HCT116 (cell line): ENCODE results near the gene NDUFA5. TPM values are rescaled to one million over a fixed set of nuclear protein-coding genes. Genes with fewer than 3 reads are reported as not detected.

ENCODE experiments used
- ATAC-seq: fragments of 200-7000 bp; cut with Tn5 transposase; 2 replicates; pipeline ENCODE4 v1.9.1; 2020; ENCODE audit warnings: mild to moderate bottlenecking, moderate library complexity
- BruUV-seq: library from RNA; stranded (reverse); fragments of 400-500 nt; replicated peaks from 2 replicates; lab custom pipeline; 2021; lab: Mats Ljungman, UMichigan
- CTCF ChIA-PET: fragments of 300-600 bp; sonication (Branson Sonifier 250); formaldehyde crosslinking; loops from one replicate; lab custom pipeline; 2021; ENCODE audit warnings: antibody characterized with exemption; lab: Charles Lee
- POLR2A ChIA-PET: fragments of 300-600, 350-600 bp; sonication (Branson Sonifier 250); formaldehyde crosslinking; loops from one replicate; lab custom pipeline; 2021; ENCODE audit warnings: antibody characterized with exemption; lab: Charles Lee
- RAD21 ChIA-PET, 2 experiments: fragments of 300-600 bp; sonication (Branson Sonifier 250); formaldehyde crosslinking; loops; one replicate each; lab custom pipeline; 2023; ENCODE audit warnings: low total read pairs in 2 of 2; ENCODE audit not compliant: uncharacterized antibody in 2 of 2, unreplicated experiment in 2 of 2, low non-redundant PET in 1 of 2; lab: Charles Lee
- DNase-seq: peaks from one replicate; pipeline ENCODE4 v3.0.0-alpha.2; 2010; ENCODE audit warnings: low read depth, low spot score
- H2AFZ ChIP-seq: fragments of 200-600 bp; shearing (Covaris generic), sonication (generic); 2 replicates; pipeline ENCODE4 v1.6.1; 2017; ENCODE audit warnings: low read depth, mixed run types, mixed read lengths, antibody characterized with exemption, low read length; ENCODE audit not compliant: poor library complexity, severe bottlenecking
- H3K27ac ChIP-seq: 2 replicates; pipeline ENCODE4 v1.5.1; 2012; ENCODE audit warnings: low read depth, low read length
- H3K27me3 ChIP-seq: fragments of 200-600 bp; sonication (generic); 2 replicates; pipeline ENCODE4 v1.6.1; 2016; ENCODE audit warnings: mixed run types, low read length, mixed read lengths; ENCODE audit not compliant: insufficient read depth
- H3K36me3 ChIP-seq, 2 experiments: fragments of 200-500 bp in 1 of 2; fragments of 200-600 bp in 1 of 2; sonication (Bioruptor generic) in 1 of 2; sonication (generic) in 1 of 2; 2 replicates each; pipeline versions ENCODE4 v1.5.1 to v1.6.1; 2014 to 2016; ENCODE audit warnings: low read length in 2 of 2, inconsistent platforms in 1 of 2, mixed read lengths in 1 of 2, mixed run types in 1 of 2; ENCODE audit not compliant: insufficient read depth in 2 of 2, control insufficient read depth in 1 of 2
- H3K4me1 ChIP-seq, 2 experiments: fragments of 200-600 bp in 1 of 2; sonication (generic) in 1 of 2; 2 replicates each; pipeline versions ENCODE4 v1.5.1 to v1.6.1; 2012 to 2017; ENCODE audit warnings: low read length in 2 of 2, inconsistent platforms in 1 of 2, mild to moderate bottlenecking in 1 of 2, mixed read lengths in 1 of 2, mixed run types in 1 of 2, moderate library complexity in 1 of 2; ENCODE audit not compliant: insufficient read depth in 2 of 2, control insufficient read depth in 1 of 2
- H3K4me2 ChIP-seq: fragments of 200-600 bp; sonication (generic); 2 replicates; pipeline ENCODE4 v1.6.1; 2017; ENCODE audit warnings: mixed run types, low read length, mixed read lengths
- H3K4me3 ChIP-seq, 2 experiments: fragments of 200-600 bp in 1 of 2; sonication (generic) in 1 of 2; replicated peaks in 1 of 2; 2 replicates each; pipeline ENCODE4 v1.5.1; 2011 to 2016; ENCODE audit warnings: low read length in 2 of 2, control low read depth in 1 of 2, low read depth in 1 of 2, mild to moderate bottlenecking in 1 of 2, mixed read lengths in 1 of 2, mixed run types in 1 of 2
- H3K79me2 ChIP-seq: fragments of 200-600 bp; sonication (generic); 2 replicates; pipeline ENCODE4 v1.6.1; 2017; ENCODE audit warnings: mild to moderate bottlenecking, mixed run types, low read length, moderate library complexity, mixed read lengths; ENCODE audit not compliant: insufficient read depth
- H3K9ac ChIP-seq: fragments of 200-600 bp; sonication (generic); 2 replicates; pipeline ENCODE4 v1.6.1; 2016; ENCODE audit warnings: low read length, mixed read lengths
- H3K9me2 ChIP-seq: fragments of 200-600 bp; sonication (generic), shearing (Covaris generic); 2 replicates; pipeline ENCODE4 v1.6.1; 2017; ENCODE audit warnings: mixed run types, mild to moderate bottlenecking, moderate library complexity; ENCODE audit not compliant: insufficient read depth
- H3K9me3 ChIP-seq, 2 experiments: fragments of 200-500 bp in 1 of 2; fragments of 200-600 bp in 1 of 2; sonication (Bioruptor generic) in 1 of 2; sonication (generic) in 1 of 2; 2 replicates each; pipeline ENCODE4 v1.6.1; 2014 to 2017; ENCODE audit warnings: low read length in 2 of 2, mixed read lengths in 2 of 2, inconsistent platforms in 1 of 2, low read depth in 1 of 2, mild to moderate bottlenecking in 1 of 2, mixed run types in 1 of 2, moderate library complexity in 1 of 2; ENCODE audit not compliant: control insufficient read depth in 1 of 2, insufficient read depth in 1 of 2
- H4K20me1 ChIP-seq: fragments of 200-600 bp; sonication (generic), shearing (Covaris generic); 2 replicates; pipeline ENCODE4 v1.6.1; 2017; ENCODE audit warnings: mixed run types, mild to moderate bottlenecking, moderate library complexity; ENCODE audit not compliant: insufficient read depth
- EGR1 ChIP-seq: IDR thresholded peaks from 2 replicates; pipeline ENCODE4 v1.6.1; 2012; ENCODE audit warnings: low read depth
- ELF1 ChIP-seq: IDR thresholded peaks from 2 replicates; pipeline ENCODE4 v1.6.1; 2012; ENCODE audit warnings: low read depth, borderline replicate concordance
- EZH2 ChIP-seq: fragments of 200-600 bp; sonication (generic); IDR thresholded peaks from 2 replicates; pipeline ENCODE4 v1.6.1; 2017; ENCODE audit warnings: antibody characterized with exemption, mixed run types
- JUND ChIP-seq: IDR thresholded peaks from 2 replicates; pipeline ENCODE4 v1.6.1; 2012
- POLR2A ChIP-seq: IDR thresholded peaks from 2 replicates; pipeline ENCODE4 v1.7.0; 2011; ENCODE audit warnings: borderline replicate concordance; ENCODE audit not compliant: insufficient read depth, insufficient read length; ENCODE audit errors: extremely low read depth
- REST ChIP-seq: IDR thresholded peaks from 2 replicates; pipeline ENCODE4 v1.6.1; 2012; ENCODE audit warnings: low read depth
- SIN3A ChIP-seq: IDR thresholded peaks from 2 replicates; pipeline ENCODE4 v1.6.1; 2012; ENCODE audit warnings: low read depth
- SP1 ChIP-seq: IDR thresholded peaks from 2 replicates; pipeline ENCODE4 v1.6.1; 2012; ENCODE audit warnings: low read depth
- TCF7L2 ChIP-seq: IDR thresholded peaks from 2 replicates; pipeline ENCODE4 v1.7.0; 2011; ENCODE audit warnings: borderline replicate concordance, inconsistent platforms; ENCODE audit not compliant: insufficient read depth, insufficient read length; ENCODE audit errors: extremely low read depth
- intact Hi-C: fragments of 100-400 bp; cut with micrococcal nuclease; formaldehyde crosslinking; loops from 2 replicates; pipeline ENCODE4 v1.10.0; 2022
- total RNA-seq: library from RNA; stranded (reverse); gene quantifications from one replicate; pipeline ENCODE4 v1.2.1, GENCODE V29; 2021; ENCODE audit not compliant: unreplicated experiment
- TF ChIP-seq, protein P1 (sequence below): IDR thresholded peaks from 2 replicates; pipeline ENCODE4 v1.6.1; 2012

NDUFA5 gene
- total RNA-seq, 1 experiment from 2014 or later: 64.2 TPM

GRCh38 chr7:123588376-123588775 lies 30.8 kb upstream of the NDUFA5 start:
- no TSS peak for BruUV-seq
- RAD21 ChIA-PET: no interaction called here
- no peak overlapping the region for H3K4me2 ChIP-seq
- ATAC-seq (no peak), DNase-seq (no peak)
- no peaks in the 10 kb centered on the region for H3K79me2 ChIP-seq
- no peak overlapping the region for H2AFZ ChIP-seq
- POLR2A ChIA-PET: no interaction called here
- no peak overlapping the region for H3K4me3 ChIP-seq
- no peaks in the 10 kb centered on the region for H4K20me1 ChIP-seq
- no peaks in the 10 kb centered on the region for H3K4me1 ChIP-seq
- H3K27ac ChIP-seq: no peak overlapping the region
- H3K9me3 ChIP-seq: no peaks in the 10 kb centered on the region
- intact Hi-C loops: no loop called here
- no peaks in the 10 kb centered on the region for H3K9me2 ChIP-seq
- TF ChIP-seq POLR2A (no peak), JUND (no peak), ELF1 (no peak), TCF7L2 (no peak), SP1 (no peak), REST (no peak), EZH2 (no peak), EGR1 (no peak), SIN3A (no peak)
- TF ChIP-seq, protein P1, sequence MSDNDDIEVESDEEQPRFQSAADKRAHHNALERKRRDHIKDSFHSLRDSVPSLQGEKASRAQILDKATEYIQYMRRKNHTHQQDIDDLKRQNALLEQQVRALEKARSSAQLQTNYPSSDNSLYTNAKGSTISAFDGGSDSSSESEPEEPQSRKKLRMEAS: no peak
- TF ChIP-seq, all 23 proteins: peak for 0
- no peaks in the 10 kb centered on the region for H3K36me3 ChIP-seq
- H3K9ac ChIP-seq: no peak overlapping the region
- H3K27me3 ChIP-seq: no peaks in the 10 kb centered on the region
- CTCF ChIA-PET: no interaction called here
